CD4-positive, alpha-beta T cell treated with Interleukin-4 for 4 hours (primary cell): ENCODE results near the gene SOX6.

Source experiments
- DNase-seq: peaks from one replicate; pipeline ENCODE4 v3.0.0-alpha.2; 2020

The SOX6 gene

GRCh38 chr11:15981292-15981691 lies 375.1 kb downstream of the SOX6 start:
- DNase-seq = no peak

GRCh38 chr11:15977116-15977515 lies 379.2 kb downstream of the SOX6 start:
- DNase-seq = no peak

- DNase-seq = no peak
Measured at GRCh38 chr11:15976433-15977045, 379.8 kb downstream of the SOX6 start.

GRCh38 chr11:15975742-15976141 lies 380.6 kb downstream of the SOX6 start:
- DNase-seq = no peak

- no peak for DNase-seq
Measured at GRCh38 chr11:15972838-15973237, 383.5 kb downstream of the SOX6 start.

GRCh38 chr11:15971215-15971546 lies 385.2 kb downstream of the SOX6 start:
- DNase-seq = no peak

- DNase-seq = no peak
Measured at GRCh38 chr11:15970506-15971214, 385.7 kb downstream of the SOX6 start.

GRCh38 chr11:15969701-15970329 lies 386.5 kb downstream of the SOX6 start:
- DNase-seq = no peak

GRCh38 chr11:15969281-15969680 lies 387.1 kb downstream of the SOX6 start:
- no peak for DNase-seq

GRCh38 chr11:15968461-15969130 lies 387.8 kb downstream of the SOX6 start:
- no peak for DNase-seq

- DNase-seq = no peak
Measured at GRCh38 chr11:15967966-15968365, 388.4 kb downstream of the SOX6 start.

GRCh38 chr11:15967166-15967565 lies 389.2 kb downstream of the SOX6 start:
- DNase-seq = no peak

- no peak for DNase-seq
Measured at GRCh38 chr11:15965562-15966250, 390.6 kb downstream of the SOX6 start.

- DNase-seq = no peak
Measured at GRCh38 chr11:15963266-15963665, 393.1 kb downstream of the SOX6 start.

- no peak for DNase-seq
Measured at GRCh38 chr11:15958910-15959309, 397.4 kb downstream of the SOX6 start.

- no peak for DNase-seq
Measured at GRCh38 chr11:15957234-15957633, 399.1 kb downstream of the SOX6 start.

- no peak for DNase-seq
Measured at GRCh38 chr11:15956302-15956701, 400.0 kb downstream of the SOX6 start.

GRCh38 chr11:15955595-15955994 lies 400.8 kb downstream of the SOX6 start:
- no peak for DNase-seq

GRCh38 chr11:15947681-15948648 lies 408.4 kb downstream of the SOX6 start:
- DNase-seq = no peak

- no peak for DNase-seq
Measured at GRCh38 chr11:15945726-15946125, 410.6 kb downstream of the SOX6 start.

- no peak for DNase-seq
Measured at GRCh38 chr11:15944460-15944859, 411.9 kb downstream of the SOX6 start.
